ENCODE data around the gene SEC61B. TPM values are rescaled to one million over a fixed set of nuclear protein-coding genes. Genes with fewer than 3 reads are reported as not detected.

Gene SEC61B
- total RNA-seq, 1 donor from 2014 or later = 62.9 TPM

DNA sequence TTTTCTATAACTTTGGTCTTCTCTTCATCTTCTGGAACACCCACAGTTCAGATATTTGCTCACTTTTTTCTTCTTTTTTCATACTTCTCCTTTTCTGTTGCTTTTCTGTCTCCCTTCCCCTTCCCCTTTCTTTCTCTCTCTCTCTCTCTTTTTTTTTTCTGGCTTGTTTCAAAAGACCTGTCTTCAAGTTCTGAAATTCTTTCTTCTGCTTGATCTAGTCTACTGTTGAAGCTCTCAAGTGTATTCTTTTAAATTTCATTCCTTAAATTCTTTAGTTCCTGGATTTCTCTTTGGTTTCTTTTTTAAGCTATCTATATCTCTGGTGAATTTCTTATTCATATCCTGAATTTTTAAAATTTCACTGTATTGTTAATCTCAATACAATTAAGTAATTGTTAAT, 11.5 kb upstream of the SEC61B start:
- FAIRE-seq = no peak

GRCh38 chr9:99211746-99212145, 10.3 kb upstream of the SEC61B start:
- H3K36me3 ChIP-seq (ENCODE audit: control insufficient read depth, insufficient read depth, low read length) = no peaks in the 10 kb centered on the region
- TF ChIP-seq, protein P1, sequence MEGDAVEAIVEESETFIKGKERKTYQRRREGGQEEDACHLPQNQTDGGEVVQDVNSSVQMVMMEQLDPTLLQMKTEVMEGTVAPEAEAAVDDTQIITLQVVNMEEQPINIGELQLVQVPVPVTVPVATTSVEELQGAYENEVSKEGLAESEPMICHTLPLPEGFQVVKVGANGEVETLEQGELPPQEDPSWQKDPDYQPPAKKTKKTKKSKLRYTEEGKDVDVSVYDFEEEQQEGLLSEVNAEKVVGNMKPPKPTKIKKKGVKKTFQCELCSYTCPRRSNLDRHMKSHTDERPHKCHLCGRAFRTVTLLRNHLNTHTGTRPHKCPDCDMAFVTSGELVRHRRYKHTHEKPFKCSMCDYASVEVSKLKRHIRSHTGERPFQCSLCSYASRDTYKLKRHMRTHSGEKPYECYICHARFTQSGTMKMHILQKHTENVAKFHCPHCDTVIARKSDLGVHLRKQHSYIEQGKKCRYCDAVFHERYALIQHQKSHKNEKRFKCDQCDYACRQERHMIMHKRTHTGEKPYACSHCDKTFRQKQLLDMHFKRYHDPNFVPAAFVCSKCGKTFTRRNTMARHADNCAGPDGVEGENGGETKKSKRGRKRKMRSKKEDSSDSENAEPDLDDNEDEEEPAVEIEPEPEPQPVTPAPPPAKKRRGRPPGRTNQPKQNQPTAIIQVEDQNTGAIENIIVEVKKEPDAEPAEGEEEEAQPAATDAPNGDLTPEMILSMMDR (IDR thresholded peaks at IDR 0.05; ENCODE audit: insufficient read depth, low read length, severe bottlenecking) = peak; percentile 15
- DNase-seq (ENCODE audit: low read depth) = no peak
- H3K27me3 ChIP-seq (ENCODE audit: control insufficient read depth, insufficient read depth, low read length) = no peaks in the 10 kb centered on the region
- FAIRE-seq = no peak
- H3K4me3 ChIP-seq (ENCODE audit: low read depth, low read length) = no peak overlapping the region

More for the DNA sequence above, 11.5 kb upstream of the SEC61B start:
- no peaks in the 10 kb centered on the region for H3K36me3 ChIP-seq (ENCODE audit: control insufficient read depth, insufficient read depth, low read length)
- DNase-seq (ENCODE audit: low read depth) = no peak
- no peak overlapping the region for H3K4me3 ChIP-seq (ENCODE audit: low read depth, low read length)
- TF ChIP-seq, protein P1 (IDR thresholded peaks at IDR 0.05; ENCODE audit: insufficient read depth, low read length, severe bottlenecking) = no peak
- no peaks in the 10 kb centered on the region for H3K27me3 ChIP-seq (ENCODE audit: control insufficient read depth, insufficient read depth, low read length)

DNA sequence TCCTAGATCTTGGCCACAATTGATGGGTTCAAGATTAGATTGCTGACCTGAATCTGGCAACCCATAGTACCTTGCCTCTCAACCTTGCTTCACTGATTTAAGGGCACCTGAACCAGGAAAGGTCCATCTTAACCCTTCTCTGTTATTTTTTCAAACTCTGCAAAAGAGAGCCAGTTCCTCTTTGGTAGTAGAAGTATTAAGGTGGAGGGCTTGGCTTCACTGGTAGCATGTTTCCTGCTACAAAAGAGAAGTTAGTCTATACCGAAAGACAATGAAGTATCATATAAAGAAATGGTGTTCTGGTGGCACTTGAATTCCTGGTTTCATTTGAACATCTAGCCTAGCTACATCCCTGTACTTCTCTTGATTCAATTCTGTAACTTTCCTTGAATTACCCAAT, 8.9 kb upstream of the SEC61B start:
- H3K4me3 ChIP-seq (ENCODE audit: low read depth, low read length) = no peak overlapping the region
- TF ChIP-seq, protein P1 (IDR thresholded peaks at IDR 0.05; ENCODE audit: insufficient read depth, low read length, severe bottlenecking) = no peak
- peaks cover 3% of the 10 kb centered on the region for H3K36me3 ChIP-seq (ENCODE audit: control insufficient read depth, insufficient read depth, low read length)
- no peaks in the 10 kb centered on the region for H3K27me3 ChIP-seq (ENCODE audit: control insufficient read depth, insufficient read depth, low read length)
- no peak for FAIRE-seq
- DNase-seq (ENCODE audit: low read depth) = no peak

DNA sequence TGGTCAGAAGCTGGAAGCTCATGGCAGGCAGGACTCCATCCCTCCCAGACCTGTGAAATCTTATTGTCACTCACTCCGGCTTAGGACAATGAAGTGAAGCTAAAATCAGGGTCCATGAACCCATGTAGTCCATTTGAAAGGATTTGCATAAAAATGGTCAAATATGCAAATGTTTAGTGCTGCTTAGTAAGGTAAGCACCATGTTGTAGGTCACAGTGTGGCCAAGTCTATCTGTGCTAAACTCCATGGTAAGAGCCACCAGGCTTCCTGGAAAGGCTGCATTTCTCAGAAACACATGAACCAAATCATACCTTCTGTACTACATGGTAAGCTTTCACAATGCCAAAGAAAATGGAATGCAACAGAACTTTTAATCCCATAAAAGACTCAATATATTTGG, 6.0 kb upstream of the SEC61B start:
- no peaks in the 10 kb centered on the region for H3K27me3 ChIP-seq (ENCODE audit: control insufficient read depth, insufficient read depth, low read length)
- no peak overlapping the region for H3K4me3 ChIP-seq (ENCODE audit: low read depth, low read length)
- FAIRE-seq (no peak), DNase-seq (ENCODE audit: low read depth) (no peak)
- TF ChIP-seq, protein P1 (IDR thresholded peaks at IDR 0.05; ENCODE audit: insufficient read depth, low read length, severe bottlenecking) = no peak
- H3K36me3 ChIP-seq (ENCODE audit: control insufficient read depth, insufficient read depth, low read length) = peaks cover 5% of the 10 kb centered on the region

DNA sequence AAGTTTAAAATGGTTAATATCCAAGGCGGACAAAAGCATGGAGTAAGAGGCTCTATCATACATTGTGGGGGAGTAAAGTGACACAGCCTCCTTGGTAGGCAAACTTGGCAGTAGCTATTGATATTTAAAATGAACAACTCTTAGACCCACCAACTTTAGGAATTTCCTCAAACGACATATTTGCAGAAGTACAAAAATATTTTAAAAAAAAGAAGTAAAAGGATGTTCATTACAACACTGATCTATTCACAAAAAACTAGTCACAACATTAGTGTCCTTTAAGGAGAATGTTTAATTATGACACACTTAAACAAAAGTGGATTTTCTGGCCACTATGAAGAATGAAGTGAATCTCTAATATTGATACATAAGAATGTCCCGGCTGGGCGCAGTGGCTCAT, 2.1 kb upstream of the SEC61B start:
- FAIRE-seq (no peak), DNase-seq (ENCODE audit: low read depth) (no peak)
- no peaks in the 10 kb centered on the region for H3K27me3 ChIP-seq (ENCODE audit: control insufficient read depth, insufficient read depth, low read length)
- H3K36me3 ChIP-seq (ENCODE audit: control insufficient read depth, insufficient read depth, low read length) = peaks cover 6% of the 10 kb centered on the region
- H3K4me3 ChIP-seq (ENCODE audit: low read depth, low read length) = no peak overlapping the region
- TF ChIP-seq, protein P1 (IDR thresholded peaks at IDR 0.05; ENCODE audit: insufficient read depth, low read length, severe bottlenecking) = no peak

GRCh38 chr9:99221266-99221620, 839 bp upstream of the SEC61B start:
- Histone ChIP-seq H3K27me3 (ENCODE audit: control insufficient read depth, insufficient read depth, low read length) (no peaks in the 10 kb centered on the region), H3K36me3 (ENCODE audit: control insufficient read depth, insufficient read depth, low read length) (peaks cover 8% of the 10 kb centered on the region), H3K4me3 (ENCODE audit: low read depth, low read length) (peak overlapping the region; percentile 85)
- FAIRE-seq (no peak), DNase-seq (ENCODE audit: low read depth) (no peak)
- TF ChIP-seq, protein P1 (IDR thresholded peaks at IDR 0.05; ENCODE audit: insufficient read depth, low read length, severe bottlenecking) = no peak

All from bronchial epithelial cell (primary cell).